ENCODE measurements around the gene HDAC9.

Gene HDAC9

GRCh38 chr7:18558503-18558902, 63.0 kb downstream of the HDAC9 start:
- no peak for DNase-seq (ENCODE audit: low read depth)

- no peak for DNase-seq (ENCODE audit: low read depth)
These were observed 63.4 kb downstream of the HDAC9 start for GRCh38 chr7:18558910-18559309.

GRCh38 chr7:18559756-18560155, 64.2 kb downstream of the HDAC9 start:
- DNase-seq (ENCODE audit: low read depth) = no peak

DNA sequence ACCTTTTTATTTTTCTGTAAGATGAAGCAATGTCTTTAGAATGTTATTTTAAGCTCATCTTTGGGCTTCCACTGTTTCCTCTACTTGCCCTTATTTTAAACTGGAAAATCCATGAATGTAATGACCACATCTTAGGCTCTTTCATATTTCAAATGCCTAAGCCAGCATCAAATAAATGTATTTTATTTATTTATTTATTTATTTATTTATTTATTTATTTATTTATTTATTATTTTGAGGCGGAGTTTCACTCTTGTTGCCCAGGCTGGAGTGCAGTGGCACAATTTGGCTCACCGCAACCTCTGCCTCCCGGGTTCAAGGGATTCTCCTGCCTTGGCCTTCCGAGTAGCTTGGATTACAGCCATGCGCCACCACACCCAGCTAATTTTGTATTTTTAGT, 69.2 kb downstream of the HDAC9 start:
- DNase-seq (ENCODE audit: low read depth) = no peak

DNA sequence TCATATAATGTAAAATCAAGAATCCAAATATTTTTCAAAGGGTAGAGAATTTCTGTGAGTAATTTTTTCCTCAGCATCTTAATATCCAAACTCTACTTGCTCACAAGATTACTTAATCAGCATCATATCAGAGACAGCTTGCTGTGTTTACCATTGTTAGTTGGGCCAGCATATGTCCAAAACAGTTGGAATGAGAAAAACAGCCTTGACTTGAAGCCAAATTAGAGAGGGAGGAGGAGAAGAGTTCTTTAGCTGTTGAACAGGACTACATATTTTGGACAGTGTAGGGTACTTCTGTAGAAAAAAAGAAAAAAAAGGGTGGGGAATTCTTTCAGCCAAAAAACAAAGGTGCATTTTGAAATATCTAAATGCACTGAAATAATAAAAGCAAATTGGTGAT, 69.8 kb downstream of the HDAC9 start:
- DNase-seq (ENCODE audit: low read depth) = no peak

DNA sequence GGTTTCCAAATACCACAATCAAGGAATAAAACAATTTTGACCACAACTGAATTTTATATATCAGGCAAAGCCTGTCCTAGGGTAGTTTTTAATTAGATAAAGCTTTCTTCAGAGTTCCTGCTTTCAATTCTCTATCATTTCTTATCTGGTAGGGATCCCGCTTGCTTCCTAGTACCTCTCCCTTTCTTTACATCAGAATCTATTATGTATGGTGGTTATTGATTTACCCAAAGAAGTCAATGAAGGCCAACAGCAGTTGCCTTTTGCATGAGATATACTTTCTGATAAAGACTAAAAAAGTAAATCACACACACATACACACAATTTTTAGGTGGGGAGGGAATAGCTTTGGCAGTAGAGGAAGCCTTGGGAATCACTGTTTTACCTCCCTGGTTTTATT, 70.7 kb downstream of the HDAC9 start:
- DNase-seq (ENCODE audit: low read depth) = no peak

DNA sequence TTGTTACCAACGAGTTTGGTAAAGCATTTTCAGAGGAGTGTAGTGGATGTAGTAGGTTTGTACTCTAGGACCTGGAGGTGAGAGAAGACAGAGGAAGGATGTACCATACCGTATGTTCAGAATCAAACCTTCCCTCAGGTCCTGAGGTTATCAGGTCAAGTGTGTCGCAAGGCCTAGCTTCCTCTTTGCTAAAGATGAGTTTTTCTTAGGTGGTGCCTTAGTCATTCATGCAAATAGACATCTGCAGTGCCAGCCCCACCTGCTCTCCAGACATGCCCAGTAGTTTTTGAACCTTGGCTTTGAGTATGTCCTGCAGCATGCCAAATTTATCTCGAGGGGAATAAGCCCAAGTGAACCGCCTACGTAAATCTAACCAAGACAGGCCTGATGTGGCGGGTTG, 71.3 kb downstream of the HDAC9 start:
- DNase-seq (ENCODE audit: low read depth) = no peak

DNA sequence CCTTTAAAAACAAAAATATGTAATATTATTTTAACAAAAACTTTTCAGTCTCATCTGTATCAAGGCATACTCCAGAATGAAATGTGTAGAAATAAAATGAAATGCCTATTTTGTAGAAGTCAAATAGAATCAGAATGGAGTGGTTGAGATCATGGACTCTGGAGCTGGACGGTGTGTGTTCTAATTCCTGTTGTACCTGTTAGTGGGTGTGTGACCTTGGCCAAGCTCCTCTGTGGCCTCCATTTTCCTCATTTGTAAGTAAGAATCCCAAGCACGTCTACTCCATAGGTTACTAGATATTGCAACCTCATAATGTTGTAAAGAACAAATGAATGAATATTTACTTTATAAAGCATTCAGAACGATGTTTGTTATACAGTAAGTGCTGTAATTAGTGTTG, 74.9 kb downstream of the HDAC9 start:
- DNase-seq (ENCODE audit: low read depth) = no peak

GRCh38 chr7:18570890-18571478, 75.4 kb downstream of the HDAC9 start:
- no peak for DNase-seq (ENCODE audit: low read depth)

GRCh38 chr7:18572154-18572553, 76.6 kb downstream of the HDAC9 start:
- DNase-seq (ENCODE audit: low read depth) = no peak

- no peak for DNase-seq (ENCODE audit: low read depth)
These were observed 77.3 kb downstream of the HDAC9 start for GRCh38 chr7:18572885-18573284.

- no peak for DNase-seq (ENCODE audit: low read depth)
These were observed 78.1 kb downstream of the HDAC9 start for GRCh38 chr7:18573410-18574234.

DNA sequence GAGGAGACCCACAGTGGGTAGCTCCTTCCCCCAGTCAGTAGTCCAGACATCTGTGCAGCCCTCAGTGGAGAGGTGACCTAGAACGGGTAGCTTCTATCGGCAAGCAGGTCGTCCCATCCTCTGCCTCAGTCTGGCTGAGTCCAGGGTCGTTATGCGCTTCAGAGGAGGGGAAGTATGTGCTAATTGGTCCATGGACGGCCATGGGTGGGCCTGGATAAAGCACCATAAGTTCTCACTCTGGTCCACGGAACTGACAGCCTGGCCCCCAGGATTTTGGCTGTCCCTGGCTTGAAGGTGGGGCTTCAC, 78.6 kb downstream of the HDAC9 start:
- DNase-seq (ENCODE audit: low read depth) = no peak

DNA sequence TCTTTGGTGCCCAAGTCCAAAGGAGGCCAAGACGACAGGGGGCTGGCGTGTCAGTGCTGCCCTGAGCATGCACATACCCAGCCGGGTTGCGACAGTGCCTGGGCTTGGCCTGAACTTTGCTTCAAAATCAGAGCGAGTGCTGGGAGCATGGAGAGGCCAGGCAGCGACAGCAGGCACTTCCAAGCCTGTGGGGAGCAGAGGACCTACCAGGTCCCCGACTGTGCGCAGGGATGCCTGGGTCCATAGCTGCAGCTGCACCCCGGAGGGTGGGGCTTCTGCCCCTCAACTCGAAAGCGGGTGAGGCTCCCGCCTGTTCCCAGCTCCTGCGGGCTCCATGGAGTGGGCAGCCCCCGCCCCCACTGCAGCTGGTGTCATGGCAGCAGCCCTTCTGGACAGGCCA, 79.1 kb downstream of the HDAC9 start:
- no peak for DNase-seq (ENCODE audit: low read depth)

GRCh38 chr7:18575622-18576572, 80.3 kb downstream of the HDAC9 start:
- DNase-seq (ENCODE audit: low read depth) = no peak

DNA sequence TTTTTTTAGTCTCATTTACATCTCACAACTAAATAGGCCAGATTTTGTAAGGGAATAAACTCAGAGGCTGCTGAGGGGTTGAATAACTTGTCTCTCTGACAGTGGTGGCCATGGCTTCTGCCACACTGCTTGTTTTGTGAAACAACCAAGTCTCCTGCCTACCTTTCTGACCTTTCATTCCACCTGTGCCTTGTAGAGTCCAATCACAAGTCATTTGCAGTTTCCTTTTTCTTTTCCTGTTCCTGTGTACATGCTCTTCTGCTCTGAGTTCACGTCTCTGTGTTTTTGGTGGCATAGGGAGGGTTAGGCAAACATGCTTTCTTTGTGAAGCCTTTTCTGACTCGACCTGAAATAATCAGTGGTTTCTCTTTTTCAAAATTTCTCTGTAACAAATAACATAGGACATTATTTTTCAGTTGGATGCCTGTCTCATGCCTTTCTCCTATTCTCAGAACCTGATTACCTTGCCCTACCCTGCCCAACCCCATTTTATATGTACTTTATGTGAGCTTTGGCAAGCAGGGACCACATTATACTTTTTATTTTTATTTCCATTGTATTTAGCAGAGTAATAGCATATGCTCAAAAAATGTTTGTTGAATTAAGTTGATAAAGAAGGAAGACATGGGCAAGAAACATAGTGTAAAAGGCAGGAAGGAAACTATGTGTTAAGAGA, 81.7 kb downstream of the HDAC9 start:
- DNase-seq (ENCODE audit: low read depth) = no peak

GRCh38 chr7:18579698-18580097, 84.1 kb downstream of the HDAC9 start:
- DNase-seq (ENCODE audit: low read depth) = no peak

DNA sequence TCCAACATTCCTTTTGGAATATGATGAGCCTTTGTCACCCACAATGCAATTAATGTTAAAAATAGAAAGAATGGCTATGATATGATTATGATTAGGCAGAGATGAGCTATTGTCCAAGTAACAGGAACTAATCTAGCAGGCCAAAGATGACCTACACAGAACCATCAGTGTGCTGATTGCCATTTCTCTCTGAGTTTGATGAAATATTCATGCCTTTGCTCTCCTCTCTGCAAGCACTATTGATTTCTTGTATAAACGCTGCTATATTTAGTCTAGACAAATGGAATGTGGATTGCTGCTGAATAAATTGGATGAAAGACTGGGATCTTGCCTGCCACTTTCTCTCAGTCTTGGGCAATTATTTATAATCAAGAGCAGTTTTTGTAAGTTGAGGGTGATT, 85.4 kb downstream of the HDAC9 start:
- DNase-seq (ENCODE audit: low read depth) = no peak

- no peak for DNase-seq (ENCODE audit: low read depth)
These were observed 87.8 kb downstream of the HDAC9 start for GRCh38 chr7:18583305-18583704.

DNA sequence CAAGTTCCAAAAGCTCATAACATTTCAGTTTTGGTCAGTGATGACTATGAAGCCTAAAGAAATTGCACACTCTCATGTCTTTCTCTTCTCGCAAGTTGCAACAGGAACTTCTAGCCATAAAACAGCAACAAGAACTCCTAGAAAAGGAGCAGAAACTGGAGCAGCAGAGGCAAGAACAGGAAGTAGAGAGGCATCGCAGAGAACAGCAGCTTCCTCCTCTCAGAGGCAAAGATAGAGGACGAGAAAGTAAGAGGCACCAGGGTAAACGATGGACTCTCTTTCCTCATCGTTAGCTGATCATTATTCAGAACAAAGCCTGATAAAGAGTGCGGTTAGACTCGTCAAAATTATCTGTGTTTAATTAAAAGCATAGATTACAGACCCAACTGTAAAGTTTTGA, 94.7 kb downstream of the HDAC9 start:
- DNase-seq (ENCODE audit: low read depth) = no peak

DNA sequence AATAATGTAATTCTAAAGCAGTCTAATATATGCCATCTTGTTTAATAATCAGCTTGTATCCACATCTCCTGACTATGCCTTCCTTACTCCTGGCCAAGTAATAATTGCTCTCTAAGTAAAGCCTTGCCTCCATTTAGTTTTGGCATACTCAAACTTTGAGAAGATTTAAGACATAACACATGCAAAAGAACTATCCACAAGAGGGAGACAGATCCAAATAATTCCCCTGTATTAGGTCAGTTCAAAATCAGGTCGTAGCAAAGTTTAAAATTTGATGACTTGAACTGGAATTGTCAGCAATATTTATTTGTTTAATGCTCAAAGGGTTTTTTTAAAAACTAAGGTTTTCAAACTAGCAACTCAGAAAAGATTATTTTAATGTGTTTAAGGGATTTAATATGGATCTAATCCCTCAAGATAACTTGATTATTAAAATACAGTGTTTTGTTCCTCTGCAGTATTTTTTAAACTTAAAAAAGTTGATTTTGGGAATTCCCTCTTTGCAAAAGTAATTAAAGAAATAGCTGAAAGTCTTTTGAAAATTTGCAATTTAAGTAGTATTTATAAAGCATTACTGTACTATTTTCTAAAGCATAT, 95.3 kb downstream of the HDAC9 start:
- no peak for DNase-seq (ENCODE audit: low read depth)

Data from stimulated activated CD8-positive, alpha-beta memory T cell treated with anti-CD3 and anti-CD28 coated beads, Interleukin-12 subunit alpha, Interleukin-12 subunit beta, amount 100 ng/mL, for 1 hour (primary cell).